ENCODE measurements around the gene KIZ. TPM values are rescaled to one million over a fixed set of nuclear protein-coding genes. Genes with fewer than 3 reads are reported as not detected.

KIZ gene
- total and polyA plus RNA-seq, 2 donors (not counting 1 experiment from before 2014, with no cell fraction given), result 19.7 to 40.4 TPM

DNA sequence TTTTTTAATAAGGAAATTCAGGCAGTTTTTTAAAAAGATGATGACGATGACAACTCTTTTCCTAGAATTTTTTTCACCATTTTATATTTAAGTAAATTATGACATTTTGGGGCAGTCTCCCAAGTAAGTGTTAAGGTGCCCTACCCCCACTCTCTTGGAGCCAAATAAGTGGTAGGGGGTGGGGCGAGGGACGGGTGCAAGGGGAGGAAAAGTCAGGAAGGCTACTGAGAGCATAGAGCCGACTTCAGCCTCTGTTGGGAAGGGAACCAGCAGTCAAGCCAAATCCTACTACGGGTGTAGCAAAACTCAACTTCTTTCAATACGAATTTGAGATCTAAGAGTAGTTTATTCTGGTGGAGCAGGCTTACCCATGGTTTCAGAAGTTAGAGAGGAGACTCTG is 54.4 kb downstream of the KIZ start:
- H3K79me2 ChIP-seq (ENCODE audit: control insufficient read depth, insufficient read depth, low read length), result no peaks in the 10 kb centered on the region
- no peak overlapping the region for H3K4me3 ChIP-seq (ENCODE audit: control extremely low read depth in 1 of 5, extremely low read depth in 1 of 5, insufficient read depth in 1 of 5, low read depth in 2 of 5, low read length in 4 of 5)
- Mint-ChIP-seq H3K27me3 (no peaks in the 10 kb centered on the region), H3K4me3 (no peak overlapping the region), H3K9me3 (ENCODE audit: insufficient read depth) (peaks cover 6% of the 10 kb centered on the region), H3K27ac (no peak overlapping the region), H3K4me1 (no peaks in the 10 kb centered on the region)
- no peaks in the 10 kb centered on the region for H3K27me3 ChIP-seq (replicated peaks in 1 of 4; ENCODE audit: control extremely low read depth in 1 of 4, control insufficient read depth in 3 of 4, insufficient read depth in 4 of 4, low read length in 3 of 4)
- H4K20me1 ChIP-seq (ENCODE audit: control insufficient read depth, insufficient read depth, low read length, poor library complexity, severe bottlenecking), result no peaks in the 10 kb centered on the region
- ChIA-PET CTCF (no interaction called here), POLR2A (no interaction called here)
- no peak overlapping the region for H3K27ac ChIP-seq (ENCODE audit: low read length in 2 of 2)
- H3K4me1 ChIP-seq (ENCODE audit: control insufficient read depth in 2 of 2, insufficient read depth in 2 of 2, low read length in 2 of 2), result no peaks in the 10 kb centered on the region
- no peak overlapping the region for H2AFZ ChIP-seq (ENCODE audit: insufficient read depth, low read depth, low read length, poor library complexity, severe bottlenecking)
- no peaks in the 10 kb centered on the region for H3K36me3 ChIP-seq (replicated peaks in 1 of 2; ENCODE audit: control extremely low read depth in 1 of 2, control insufficient read depth in 1 of 2, extremely low read depth in 1 of 2, insufficient read depth in 2 of 2, low read length in 1 of 2)
- TF ChIP-seq CTCF (IDR thresholded peaks at IDR 0.05) (no peak), EZH2 (IDR thresholded peaks at IDR 0.05; ENCODE audit: borderline replicate concordance, insufficient read depth, low read depth, low read length, poor library complexity, severe bottlenecking) (no peak)
- H3K4me2 ChIP-seq (replicated peaks; ENCODE audit: low read depth, low read length, poor library complexity, severe bottlenecking), result no peak overlapping the region
- WGBS (ENCODE audit: insufficient coverage), result 100% methylated on average over 3 of the region's 6 CpGs
- peaks cover 0 to 4% (median 2%) of the 10 kb centered on the region in 3 donors for H3K9me3 ChIP-seq (ENCODE audit: control extremely low read depth in 1 of 3, control insufficient read depth in 2 of 3, insufficient read depth in 1 of 3, low read length in 2 of 3)
- intact Hi-C loops (cut with micrococcal nuclease), result no loop called here
- no peak overlapping the region for H3K9ac ChIP-seq (ENCODE audit: low read length)
- DNase-seq (no peak), ATAC-seq (ENCODE audit: low read depth) (no peak)

GRCh38 chr20:21181028-21181427 is 55.1 kb downstream of the KIZ start:
- Histone ChIP-seq H3K79me2 (ENCODE audit: control insufficient read depth, insufficient read depth, low read length) (no peaks in the 10 kb centered on the region), H4K20me1 (ENCODE audit: control insufficient read depth, insufficient read depth, low read length, poor library complexity, severe bottlenecking) (no peaks in the 10 kb centered on the region), H3K4me3 (ENCODE audit: control extremely low read depth in 1 of 5, extremely low read depth in 1 of 5, insufficient read depth in 1 of 5, low read depth in 2 of 5, low read length in 4 of 5) (no peak overlapping the region), H3K4me1 (ENCODE audit: control insufficient read depth in 2 of 2, insufficient read depth in 2 of 2, low read length in 2 of 2) (no peaks in the 10 kb centered on the region), H3K4me2 (replicated peaks; ENCODE audit: low read depth, low read length, poor library complexity, severe bottlenecking) (no peak overlapping the region), H3K9me3 (ENCODE audit: control extremely low read depth in 1 of 3, control insufficient read depth in 2 of 3, insufficient read depth in 1 of 3, low read length in 2 of 3) (peaks cover 0 to 4% (median 2%) of the 10 kb centered on the region in 3 donors), H3K36me3 (replicated peaks in 1 of 2; ENCODE audit: control extremely low read depth in 1 of 2, control insufficient read depth in 1 of 2, extremely low read depth in 1 of 2, insufficient read depth in 2 of 2, low read length in 1 of 2) (no peaks in the 10 kb centered on the region), H3K27ac (ENCODE audit: low read length in 2 of 2) (no peak overlapping the region), H2AFZ (ENCODE audit: insufficient read depth, low read depth, low read length, poor library complexity, severe bottlenecking) (no peak overlapping the region), H3K9ac (ENCODE audit: low read length) (no peak overlapping the region), H3K27me3 (replicated peaks in 1 of 4; ENCODE audit: control extremely low read depth in 1 of 4, control insufficient read depth in 3 of 4, insufficient read depth in 4 of 4, low read length in 3 of 4) (no peaks in the 10 kb centered on the region)
- Mint-ChIP-seq H3K4me1 (no peaks in the 10 kb centered on the region), H3K27me3 (no peaks in the 10 kb centered on the region), H3K4me3 (no peak overlapping the region), H3K9me3 (ENCODE audit: insufficient read depth) (peaks cover 6% of the 10 kb centered on the region), H3K27ac (no peak overlapping the region)
- ATAC-seq (ENCODE audit: low read depth) (no peak), DNase-seq (no peak)
- CTCF ChIA-PET, result no interaction called here
- POLR2A ChIA-PET, result no interaction called here
- 100% methylated on average over 2 of the region's 3 CpGs for WGBS (ENCODE audit: insufficient coverage)
- TF ChIP-seq CTCF (IDR thresholded peaks at IDR 0.05), result no peak
- no peak for TF ChIP-seq EZH2 (IDR thresholded peaks at IDR 0.05; ENCODE audit: borderline replicate concordance, insufficient read depth, low read depth, low read length, poor library complexity, severe bottlenecking)
- intact Hi-C loops (cut with micrococcal nuclease), result no loop called here
